ENCODE data around the gene HLA-DQA1. TPM values are rescaled to one million over a fixed set of nuclear protein-coding genes. Genes with fewer than 3 reads are reported as not detected.

The HLA-DQA1 gene
- total and polyA plus RNA-seq, 4 donors = 2.1 to 19.9 (median 9.3) TPM

DNA sequence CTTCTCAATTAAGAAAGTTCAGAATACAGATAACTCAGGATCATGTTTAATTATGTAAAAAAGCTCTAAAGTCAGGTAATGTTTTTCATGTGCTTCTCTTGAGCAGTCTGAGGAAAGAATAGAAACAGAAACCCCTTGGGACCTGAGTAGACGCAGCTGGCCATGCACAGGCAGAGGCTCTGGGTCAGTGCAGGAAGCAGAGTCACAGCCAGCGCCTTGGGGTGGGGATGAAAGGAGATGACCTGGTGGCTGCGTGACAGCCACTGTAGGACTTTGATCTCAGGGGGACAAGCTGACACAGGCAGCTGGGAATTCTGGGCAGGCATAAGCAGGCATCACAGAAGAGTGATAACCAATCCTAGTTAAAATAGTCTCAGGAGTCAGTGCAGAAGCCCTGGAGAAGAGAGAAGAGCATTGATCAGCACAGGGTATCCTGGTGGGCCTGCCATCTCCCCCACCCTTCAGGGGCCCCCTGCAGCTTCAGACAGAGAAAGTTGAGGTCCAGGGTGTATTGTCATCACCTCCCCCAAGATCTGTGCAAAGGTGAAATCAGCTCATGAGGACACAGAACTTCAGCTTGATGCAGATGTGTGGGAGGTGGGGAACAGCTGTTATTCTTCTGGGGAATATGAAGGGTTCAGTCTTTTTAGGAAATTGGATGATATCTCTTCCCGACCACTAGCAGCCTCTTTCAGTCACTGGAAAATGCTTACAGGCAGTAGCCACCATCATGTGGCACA is 22.8 kb downstream of the HLA-DQA1 start:
- 61% methylated on average over 4 of the region's 4 CpGs for WGBS
- TF ChIP-seq, protein P1, sequence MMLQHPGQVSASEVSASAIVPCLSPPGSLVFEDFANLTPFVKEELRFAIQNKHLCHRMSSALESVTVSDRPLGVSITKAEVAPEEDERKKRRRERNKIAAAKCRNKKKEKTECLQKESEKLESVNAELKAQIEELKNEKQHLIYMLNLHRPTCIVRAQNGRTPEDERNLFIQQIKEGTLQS (IDR thresholded peaks at IDR 0.05) = no peak
- TF ChIP-seq FOXA2 (IDR thresholded peaks at IDR 0.05) (no peak), HNF4A (conservative IDR thresholded peaks at IDR 0.05) (no peak), EGR1 (IDR thresholded peaks at IDR 0.05; ENCODE audit: low read depth in 2 of 2) (no peak), FOXA1 (IDR thresholded peaks at IDR 0.05) (no peak), HNF4G (IDR thresholded peaks at IDR 0.05) (no peak), TAF1 (conservative IDR thresholded peaks at IDR 0.05) (no peak), MAX (IDR thresholded peaks at IDR 0.05) (no peak), JUND (IDR thresholded peaks at IDR 0.05) (no peak), GABPA (IDR thresholded peaks at IDR 0.05 in 1 of 2, conservative IDR thresholded peaks at IDR 0.05 in 1 of 2) (no peak), NR2F2 (IDR thresholded peaks at IDR 0.05) (no peak)
- TF ChIP-seq, protein P2, sequence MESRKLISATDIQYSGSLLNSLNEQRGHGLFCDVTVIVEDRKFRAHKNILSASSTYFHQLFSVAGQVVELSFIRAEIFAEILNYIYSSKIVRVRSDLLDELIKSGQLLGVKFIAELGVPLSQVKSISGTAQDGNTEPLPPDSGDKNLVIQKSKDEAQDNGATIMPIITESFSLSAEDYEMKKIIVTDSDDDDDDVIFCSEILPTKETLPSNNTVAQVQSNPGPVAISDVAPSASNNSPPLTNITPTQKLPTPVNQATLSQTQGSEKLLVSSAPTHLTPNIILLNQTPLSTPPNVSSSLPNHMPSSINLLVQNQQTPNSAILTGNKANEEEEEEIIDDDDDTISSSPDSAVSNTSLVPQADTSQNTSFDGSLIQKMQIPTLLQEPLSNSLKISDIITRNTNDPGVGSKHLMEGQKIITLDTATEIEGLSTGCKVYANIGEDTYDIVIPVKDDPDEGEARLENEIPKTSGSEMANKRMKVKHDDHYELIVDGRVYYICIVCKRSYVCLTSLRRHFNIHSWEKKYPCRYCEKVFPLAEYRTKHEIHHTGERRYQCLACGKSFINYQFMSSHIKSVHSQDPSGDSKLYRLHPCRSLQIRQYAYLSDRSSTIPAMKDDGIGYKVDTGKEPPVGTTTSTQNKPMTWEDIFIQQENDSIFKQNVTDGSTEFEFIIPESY (IDR thresholded peaks at IDR 0.05) = no peak
- TF ChIP-seq, protein P3, sequence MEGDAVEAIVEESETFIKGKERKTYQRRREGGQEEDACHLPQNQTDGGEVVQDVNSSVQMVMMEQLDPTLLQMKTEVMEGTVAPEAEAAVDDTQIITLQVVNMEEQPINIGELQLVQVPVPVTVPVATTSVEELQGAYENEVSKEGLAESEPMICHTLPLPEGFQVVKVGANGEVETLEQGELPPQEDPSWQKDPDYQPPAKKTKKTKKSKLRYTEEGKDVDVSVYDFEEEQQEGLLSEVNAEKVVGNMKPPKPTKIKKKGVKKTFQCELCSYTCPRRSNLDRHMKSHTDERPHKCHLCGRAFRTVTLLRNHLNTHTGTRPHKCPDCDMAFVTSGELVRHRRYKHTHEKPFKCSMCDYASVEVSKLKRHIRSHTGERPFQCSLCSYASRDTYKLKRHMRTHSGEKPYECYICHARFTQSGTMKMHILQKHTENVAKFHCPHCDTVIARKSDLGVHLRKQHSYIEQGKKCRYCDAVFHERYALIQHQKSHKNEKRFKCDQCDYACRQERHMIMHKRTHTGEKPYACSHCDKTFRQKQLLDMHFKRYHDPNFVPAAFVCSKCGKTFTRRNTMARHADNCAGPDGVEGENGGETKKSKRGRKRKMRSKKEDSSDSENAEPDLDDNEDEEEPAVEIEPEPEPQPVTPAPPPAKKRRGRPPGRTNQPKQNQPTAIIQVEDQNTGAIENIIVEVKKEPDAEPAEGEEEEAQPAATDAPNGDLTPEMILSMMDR (IDR thresholded peaks at IDR 0.05; ENCODE audit: low read depth, low read length, missing input control) = no peak
- TF ChIP-seq, protein P4, sequence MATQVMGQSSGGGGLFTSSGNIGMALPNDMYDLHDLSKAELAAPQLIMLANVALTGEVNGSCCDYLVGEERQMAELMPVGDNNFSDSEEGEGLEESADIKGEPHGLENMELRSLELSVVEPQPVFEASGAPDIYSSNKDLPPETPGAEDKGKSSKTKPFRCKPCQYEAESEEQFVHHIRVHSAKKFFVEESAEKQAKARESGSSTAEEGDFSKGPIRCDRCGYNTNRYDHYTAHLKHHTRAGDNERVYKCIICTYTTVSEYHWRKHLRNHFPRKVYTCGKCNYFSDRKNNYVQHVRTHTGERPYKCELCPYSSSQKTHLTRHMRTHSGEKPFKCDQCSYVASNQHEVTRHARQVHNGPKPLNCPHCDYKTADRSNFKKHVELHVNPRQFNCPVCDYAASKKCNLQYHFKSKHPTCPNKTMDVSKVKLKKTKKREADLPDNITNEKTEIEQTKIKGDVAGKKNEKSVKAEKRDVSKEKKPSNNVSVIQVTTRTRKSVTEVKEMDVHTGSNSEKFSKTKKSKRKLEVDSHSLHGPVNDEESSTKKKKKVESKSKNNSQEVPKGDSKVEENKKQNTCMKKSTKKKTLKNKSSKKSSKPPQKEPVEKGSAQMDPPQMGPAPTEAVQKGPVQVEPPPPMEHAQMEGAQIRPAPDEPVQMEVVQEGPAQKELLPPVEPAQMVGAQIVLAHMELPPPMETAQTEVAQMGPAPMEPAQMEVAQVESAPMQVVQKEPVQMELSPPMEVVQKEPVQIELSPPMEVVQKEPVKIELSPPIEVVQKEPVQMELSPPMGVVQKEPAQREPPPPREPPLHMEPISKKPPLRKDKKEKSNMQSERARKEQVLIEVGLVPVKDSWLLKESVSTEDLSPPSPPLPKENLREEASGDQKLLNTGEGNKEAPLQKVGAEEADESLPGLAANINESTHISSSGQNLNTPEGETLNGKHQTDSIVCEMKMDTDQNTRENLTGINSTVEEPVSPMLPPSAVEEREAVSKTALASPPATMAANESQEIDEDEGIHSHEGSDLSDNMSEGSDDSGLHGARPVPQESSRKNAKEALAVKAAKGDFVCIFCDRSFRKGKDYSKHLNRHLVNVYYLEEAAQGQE (IDR thresholded peaks at IDR 0.05) = no peak

GRCh38 chr6:32662099-32662498 is 24.9 kb downstream of the HLA-DQA1 start:
- no peak overlapping the region for H3K9ac ChIP-seq (ENCODE audit: low read depth in 1 of 2, low read length in 2 of 2)
- H3K27me3 ChIP-seq (ENCODE audit: control insufficient read depth in 4 of 4, insufficient read depth in 4 of 4, low read length in 3 of 4) = no peaks in the 10 kb centered on the region
- 63% methylated on average over 7 of the region's 7 CpGs for WGBS
- no peaks in the 10 kb centered on the region for H3K9me3 ChIP-seq (ENCODE audit: control insufficient read depth in 4 of 4, low read length in 3 of 4)
- no peak for DNase-seq (ENCODE audit: low spot score)
- no peaks in the 10 kb centered on the region for H3K36me3 ChIP-seq (ENCODE audit: control insufficient read depth in 4 of 4, insufficient read depth in 3 of 4, low read depth in 1 of 4, low read length in 3 of 4)
- H3K4me1 ChIP-seq (ENCODE audit: control insufficient read depth in 4 of 4, insufficient read depth in 4 of 4, low read length in 3 of 4) = no peaks in the 10 kb centered on the region
- no peak overlapping the region for H3K4me3 ChIP-seq (ENCODE audit: low read depth in 1 of 3, low read length in 3 of 3)
- H3K27ac ChIP-seq (ENCODE audit: low read depth in 1 of 2, low read length in 2 of 2) = no peak overlapping the region
- TF ChIP-seq RAD21 (IDR thresholded peaks at IDR 0.05) (no peak), NR2F2 (IDR thresholded peaks at IDR 0.05) (no peak), GABPA (IDR thresholded peaks at IDR 0.05 in 1 of 2, conservative IDR thresholded peaks at IDR 0.05 in 1 of 2) (no peak), HNF4A (conservative IDR thresholded peaks at IDR 0.05) (no peak)
- TF ChIP-seq, protein P2 (IDR thresholded peaks at IDR 0.05) = no peak
- TF ChIP-seq, protein P4 (IDR thresholded peaks at IDR 0.05) = no peak
- TF ChIP-seq, protein P1 (IDR thresholded peaks at IDR 0.05) = no peak

More for the DNA sequence above, 22.8 kb downstream of the HLA-DQA1 start:
- Histone ChIP-seq H3K36me3 (ENCODE audit: control insufficient read depth in 4 of 4, insufficient read depth in 3 of 4, low read depth in 1 of 4, low read length in 3 of 4) (no peaks in the 10 kb centered on the region), H3K4me3 (ENCODE audit: low read depth in 1 of 3, low read length in 3 of 3) (no peak overlapping the region), H3K27ac (ENCODE audit: low read depth in 1 of 2, low read length in 2 of 2) (no peak overlapping the region), H3K4me1 (ENCODE audit: control insufficient read depth in 4 of 4, insufficient read depth in 4 of 4, low read length in 3 of 4) (no peaks in the 10 kb centered on the region), H3K27me3 (ENCODE audit: control insufficient read depth in 4 of 4, insufficient read depth in 4 of 4, low read length in 3 of 4) (no peaks in the 10 kb centered on the region), H3K9ac (ENCODE audit: low read depth in 1 of 2, low read length in 2 of 2) (no peak overlapping the region), H3K9me3 (ENCODE audit: control insufficient read depth in 4 of 4, low read length in 3 of 4) (no peaks in the 10 kb centered on the region)
- DNase-seq (ENCODE audit: low spot score) = no peak

Data from liver (tissue), 9 donors.